Smooth muscle cell (in vitro differentiated cells): Measurements from ENCODE around the gene S100A13. TPM values are rescaled to one million over a fixed set of nuclear protein-coding genes. Genes with fewer than 3 reads are reported as not detected.

ENCODE experiments used
- DNase-seq: peaks from one replicate; lab custom pipeline; 2025; ENCODE audit not compliant: unreplicated experiment; lab: John Stamatoyannopoulos, UW
- H2AFZ ChIP-seq: fragments of 200-600 bp; sonication (generic); 2 replicates; pipeline ENCODE4 v1.6.0; 2016; ENCODE audit warnings: antibody characterized with exemption, low read depth, mild to moderate bottlenecking
- H3F3A ChIP-seq: fragments of 200-600 bp; sonication (generic); 2 replicates; pipeline ENCODE4 v1.6.0; 2017; ENCODE audit warnings: antibody characterized with exemption, low read depth
- H3K27ac ChIP-seq: fragments of 200-600 bp; sonication (generic); 2 replicates; pipeline ENCODE4 v1.5.1; 2016; ENCODE audit warnings: low read depth, mild to moderate bottlenecking
- H3K27me3 ChIP-seq: fragments of 200-600 bp; sonication (generic); 2 replicates; pipeline ENCODE4 v1.6.1; 2016; ENCODE audit warnings: low read depth, mild to moderate bottlenecking
- H3K36me3 ChIP-seq: fragments of 200-600 bp; sonication (generic); 2 replicates; pipeline ENCODE4 v1.5.1; 2016; ENCODE audit warnings: low read depth
- H3K4me1 ChIP-seq: fragments of 200-600 bp; sonication (generic); 2 replicates; pipeline ENCODE4 v1.5.1; 2016; ENCODE audit warnings: low read depth
- H3K4me2 ChIP-seq: fragments of 200-600 bp; sonication (generic); 2 replicates; pipeline ENCODE4 v1.6.0; 2016; ENCODE audit warnings: mild to moderate bottlenecking
- H3K4me3 ChIP-seq: fragments of 200-600 bp; sonication (generic); 2 replicates; pipeline ENCODE4 v1.5.1; 2016; ENCODE audit warnings: mild to moderate bottlenecking
- H3K79me2 ChIP-seq: fragments of 200-600 bp; sonication (generic); 2 replicates; pipeline ENCODE4 v1.6.0; 2016; ENCODE audit warnings: low read depth, mild to moderate bottlenecking
- H3K9ac ChIP-seq: fragments of 200-600 bp; sonication (generic); 2 replicates; pipeline ENCODE4 v1.6.0; 2016; ENCODE audit warnings: low read depth
- H3K9me3 ChIP-seq: fragments of 200-600 bp; sonication (generic); replicated peaks from 2 replicates; pipeline ENCODE4 v1.5.1; 2016; ENCODE audit warnings: low read depth
- H4K20me1 ChIP-seq: fragments of 200-600 bp; sonication (generic); 2 replicates; pipeline ENCODE4 v1.6.0; 2016; ENCODE audit warnings: low read depth
- WGBS: methylation state at CpG from one replicate; pipeline ENCODE4 v1.1.7; 2016; ENCODE audit warnings: low lambda C conversion rate; 5-methylcytosine and 5-hydroxymethylcytosine counted together
- polyA plus RNA-seq: library from polyadenylated mRNA; unstranded; fragments of >200 nt; fragmentation: Nextera tagmentation; extraction: Ambion mirVana; gene quantifications from 2 replicates; pipeline ENCODE4 v1.2.1, GENCODE V29; 2016
- total RNA-seq: library from RNA; depleted of rRNA; stranded (reverse); fragments of >200 nt; gene quantifications from 2 replicates; pipeline ENCODE4 v1.2.3, GENCODE V29; 2014
- TF ChIP-seq, protein P1 (sequence below): fragments of 200-600 bp; sonication (generic); IDR thresholded peaks from 2 replicates; pipeline ENCODE4 v1.5.1; 2017; ENCODE audit warnings: borderline replicate concordance, mild to moderate bottlenecking, antibody characterized with exemption; ENCODE audit not compliant: insufficient read depth, poor library complexity, severe bottlenecking

S100A13 gene
- total and polyA plus RNA-seq, 2 experiments from 2014 or later = 158 to 498 TPM

GRCh38 chr1:153659656-153660055 is 32.4 kb upstream of the S100A13 start:
- H3F3A ChIP-seq = peaks cover 39% of the 10 kb centered on the region
- H3K36me3 ChIP-seq = peaks cover 8% of the 10 kb centered on the region
- H3K9ac ChIP-seq = no peak overlapping the region
- H3K9me3 ChIP-seq = no peaks in the 10 kb centered on the region
- H3K79me2 ChIP-seq = peaks cover 12% of the 10 kb centered on the region
- peak overlapping the region; percentile 91 for H3K4me3 ChIP-seq
- H3K27ac ChIP-seq = peak overlapping the region; percentile 7
- WGBS = 85% methylated on average over 9 of the region's 9 CpGs
- H3K4me2 ChIP-seq = peak overlapping the region; percentile 94
- no peaks in the 10 kb centered on the region for H4K20me1 ChIP-seq
- TF ChIP-seq, protein P1, sequence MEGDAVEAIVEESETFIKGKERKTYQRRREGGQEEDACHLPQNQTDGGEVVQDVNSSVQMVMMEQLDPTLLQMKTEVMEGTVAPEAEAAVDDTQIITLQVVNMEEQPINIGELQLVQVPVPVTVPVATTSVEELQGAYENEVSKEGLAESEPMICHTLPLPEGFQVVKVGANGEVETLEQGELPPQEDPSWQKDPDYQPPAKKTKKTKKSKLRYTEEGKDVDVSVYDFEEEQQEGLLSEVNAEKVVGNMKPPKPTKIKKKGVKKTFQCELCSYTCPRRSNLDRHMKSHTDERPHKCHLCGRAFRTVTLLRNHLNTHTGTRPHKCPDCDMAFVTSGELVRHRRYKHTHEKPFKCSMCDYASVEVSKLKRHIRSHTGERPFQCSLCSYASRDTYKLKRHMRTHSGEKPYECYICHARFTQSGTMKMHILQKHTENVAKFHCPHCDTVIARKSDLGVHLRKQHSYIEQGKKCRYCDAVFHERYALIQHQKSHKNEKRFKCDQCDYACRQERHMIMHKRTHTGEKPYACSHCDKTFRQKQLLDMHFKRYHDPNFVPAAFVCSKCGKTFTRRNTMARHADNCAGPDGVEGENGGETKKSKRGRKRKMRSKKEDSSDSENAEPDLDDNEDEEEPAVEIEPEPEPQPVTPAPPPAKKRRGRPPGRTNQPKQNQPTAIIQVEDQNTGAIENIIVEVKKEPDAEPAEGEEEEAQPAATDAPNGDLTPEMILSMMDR = no peak
- DNase-seq = no peak
- H2AFZ ChIP-seq = no peak overlapping the region
- H3K27me3 ChIP-seq = no peaks in the 10 kb centered on the region
- peaks cover 9% of the 10 kb centered on the region for H3K4me1 ChIP-seq

- H3K4me2 ChIP-seq = peak overlapping the region; percentile 94
- 60% methylated on average over 8 of the region's 8 CpGs for WGBS
- peaks cover 12% of the 10 kb centered on the region for H3K79me2 ChIP-seq
- TF ChIP-seq, protein P1 = no peak
- no peaks in the 10 kb centered on the region for H3K9me3 ChIP-seq
- no peak overlapping the region for H3K27ac ChIP-seq
- DNase-seq = no peak
- H2AFZ ChIP-seq = no peak overlapping the region
- peaks cover 9% of the 10 kb centered on the region for H3K4me1 ChIP-seq
- peaks cover 34% of the 10 kb centered on the region for H3F3A ChIP-seq
- H4K20me1 ChIP-seq = no peaks in the 10 kb centered on the region
- H3K27me3 ChIP-seq = no peaks in the 10 kb centered on the region
- H3K36me3 ChIP-seq = peaks cover 7% of the 10 kb centered on the region
- peak overlapping the region; percentile 91 for H3K4me3 ChIP-seq
- H3K9ac ChIP-seq = peak overlapping the region; percentile 63
These were observed 31.9 kb upstream of the S100A13 start for GRCh38 chr1:153659175-153659534.

- Histone ChIP-seq H4K20me1 (no peaks in the 10 kb centered on the region), H3K9me3 (no peaks in the 10 kb centered on the region), H3K4me1 (peaks cover 9% of the 10 kb centered on the region), H3K27ac (peak within 1 kb of the TSS; percentile 25), H2AFZ (peak within 1 kb of the TSS; percentile 88), H3K27me3 (no peaks in the 10 kb centered on the region), H3K4me3 (peak within 1 kb of the TSS; percentile 91), H3F3A (peaks cover 29% of the 10 kb centered on the region), H3K36me3 (peaks cover 7% of the 10 kb centered on the region), H3K79me2 (peaks cover 12% of the 10 kb centered on the region), H3K4me2 (peak within 1 kb of the TSS; percentile 94), H3K9ac (peak within 1 kb of the TSS; percentile 63)
- TF ChIP-seq, protein P1 = no peak
- 4% methylated on average over 52 of the region's 53 CpGs for WGBS
- peak; percentile 80 for DNase-seq
These were observed 31.3 kb upstream of the S100A13 start, which contains the start of gene SNAPIN for GRCh38 chr1:153658400-153659174. Gene SNAPIN (plus strand): TSS chr1:153658703. CDS start chr1:153658744, 41 bp downstream.
